HG03520 (cell line): ENCODE measurements around the gene C10orf90.

ENCODE experiments used
- ATAC-seq: cut with Tn5 transposase; IDR thresholded peaks from one replicate; pipeline ENCODE4 v1.9.1; 2021; ENCODE audit warnings: mild to moderate bottlenecking, moderate library complexity; ENCODE audit not compliant: unreplicated experiment

C10orf90 gene

GRCh38 chr10:126469692-126470091 is 200.8 kb downstream of the C10orf90 start:
- no peak for ATAC-seq

DNA sequence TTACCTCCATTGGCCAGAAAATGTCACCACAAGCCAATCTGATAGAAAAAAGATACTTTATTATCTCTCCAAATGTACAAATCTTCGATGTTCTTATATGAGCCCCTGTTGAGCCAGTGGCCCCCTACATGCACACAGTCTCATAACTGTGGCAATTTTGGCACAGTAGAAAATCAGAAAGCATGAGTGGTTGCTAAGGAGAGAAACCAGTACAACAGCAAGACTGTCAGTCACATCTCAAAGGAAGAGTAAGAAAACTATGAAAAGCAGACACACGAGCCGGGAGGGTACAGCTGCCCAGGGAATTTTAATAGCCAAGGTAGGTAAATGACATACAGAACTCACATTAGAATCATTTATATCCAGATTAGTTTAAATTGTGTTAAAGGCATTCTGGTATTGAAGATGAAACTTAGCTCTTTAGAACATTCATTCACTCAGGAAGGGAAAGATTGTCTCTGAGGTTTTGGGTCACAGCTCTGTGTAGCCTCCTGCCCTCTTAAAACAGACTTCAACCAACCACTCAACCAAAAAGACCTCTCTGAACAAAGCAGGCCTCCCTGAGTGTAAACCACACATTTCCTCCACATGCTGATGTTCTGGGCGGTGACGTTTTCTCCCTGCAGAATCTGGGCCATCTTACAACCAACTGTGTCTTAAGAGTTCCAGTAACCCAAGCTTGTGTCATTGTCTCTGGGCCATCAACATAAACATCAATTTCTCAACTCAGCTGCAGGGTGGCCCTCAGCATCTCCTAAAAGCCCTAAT is 201.4 kb downstream of the C10orf90 start:
- ATAC-seq: no peak

DNA sequence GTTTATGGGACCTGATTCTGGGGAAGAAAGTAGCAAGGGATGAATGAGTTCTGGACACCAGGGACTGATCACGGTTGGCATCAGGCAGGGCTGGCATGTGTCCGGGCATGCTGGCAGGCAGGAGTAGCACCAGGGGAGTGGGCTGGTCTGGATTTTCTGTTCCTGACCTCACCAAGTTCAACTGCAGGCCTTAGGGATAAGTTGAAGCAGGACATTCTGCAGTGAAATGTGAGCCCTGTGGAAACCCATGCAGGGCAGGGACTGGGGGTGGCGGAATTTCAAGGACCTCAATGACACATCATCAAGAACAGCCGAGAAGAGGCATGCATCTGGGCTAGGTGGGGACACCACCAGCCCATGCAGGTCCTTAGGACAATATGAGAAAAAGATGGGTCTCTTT is 202.0 kb downstream of the C10orf90 start:
- no peak for ATAC-seq

GRCh38 chr10:126465771-126466170 is 204.7 kb downstream of the C10orf90 start:
- no peak for ATAC-seq

DNA sequence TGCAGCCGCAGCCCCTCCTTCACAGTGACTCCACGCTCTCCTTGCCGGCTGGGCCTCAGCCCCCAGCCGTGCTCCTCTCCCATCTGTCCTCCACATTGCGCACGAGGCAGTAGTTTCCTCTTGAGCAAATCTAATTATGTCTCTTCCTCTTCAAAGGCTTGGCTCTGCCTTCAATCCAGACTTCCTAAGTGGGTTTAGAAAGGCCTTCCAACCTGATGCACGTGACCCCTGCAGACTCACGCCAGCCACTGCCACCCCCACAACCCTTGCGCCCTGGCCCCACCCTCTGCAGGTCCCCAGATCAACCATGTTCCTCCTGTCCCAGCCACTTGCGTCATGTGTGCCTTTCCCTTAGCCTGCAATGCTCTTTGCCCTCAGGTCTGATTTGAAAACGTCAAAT is 207.2 kb downstream of the C10orf90 start:
- no peak for ATAC-seq

GRCh38 chr10:126461289-126461940 is 209.1 kb downstream of the C10orf90 start:
- no peak for ATAC-seq

DNA sequence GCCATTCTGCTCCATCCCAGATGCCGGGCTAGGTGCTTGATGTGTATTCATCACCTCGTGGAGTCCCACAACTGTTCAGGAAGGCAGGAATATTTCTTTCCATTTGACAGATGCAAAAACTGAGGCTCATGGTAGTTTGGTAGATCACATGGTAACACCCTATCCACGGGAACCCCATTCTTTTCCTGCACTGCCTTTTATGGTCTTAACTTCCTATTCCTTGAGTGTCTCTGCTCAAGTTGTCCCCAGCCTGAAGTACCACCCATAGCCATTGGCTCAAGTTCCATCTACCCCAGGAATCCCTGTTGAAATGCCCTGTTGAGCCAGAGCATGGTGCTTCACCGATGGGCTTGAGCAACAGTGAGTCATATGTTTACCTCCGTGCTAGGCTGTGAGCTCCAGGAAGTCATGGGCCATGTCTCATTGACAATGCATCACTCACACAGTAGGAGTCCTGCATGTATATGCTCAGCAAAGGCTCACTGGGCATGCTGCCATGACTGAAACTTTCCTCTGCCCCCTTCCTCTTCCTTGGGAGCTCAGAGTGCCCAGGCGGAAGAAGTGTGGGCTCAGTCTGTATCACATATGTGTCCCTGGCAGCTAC is 210.5 kb downstream of the C10orf90 start:
- no peak for ATAC-seq

DNA sequence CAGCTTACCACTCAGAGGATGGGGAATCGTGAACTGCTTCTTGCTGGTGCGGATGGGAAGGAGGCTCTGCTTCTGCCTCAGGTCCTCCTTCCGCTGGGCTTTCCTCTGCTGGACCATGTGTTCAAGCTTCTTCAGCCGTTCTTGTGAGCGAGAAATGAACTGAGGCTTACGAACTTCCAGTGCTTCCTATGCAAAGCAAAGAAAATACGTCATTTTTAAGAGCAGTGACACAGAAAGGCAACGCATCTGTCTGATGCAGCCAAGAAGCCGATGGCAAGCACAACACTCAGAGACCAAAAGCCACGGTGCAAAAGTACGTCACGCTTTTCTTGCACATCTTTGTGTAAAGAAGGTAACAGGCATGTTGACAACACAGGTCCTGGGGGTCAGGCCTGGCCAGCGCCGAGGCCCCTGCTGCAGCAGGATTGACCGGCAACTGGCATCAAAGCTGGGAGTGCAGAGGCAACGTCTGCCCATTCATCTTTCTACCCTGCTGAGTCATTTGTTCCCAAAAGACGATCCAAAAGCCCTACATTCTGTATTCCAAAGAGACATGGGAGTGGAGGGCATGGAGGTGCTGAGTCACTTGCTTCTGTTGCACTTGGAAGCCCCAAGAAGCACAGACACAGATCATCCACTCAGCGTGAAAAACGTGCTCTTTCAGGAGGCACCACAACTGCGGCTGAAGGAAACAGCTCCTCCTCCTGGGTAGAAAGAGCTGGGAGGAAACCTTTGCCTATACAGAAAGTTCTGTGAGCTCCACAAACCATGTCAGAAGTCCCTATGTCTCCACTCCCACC is 211.3 kb downstream of the C10orf90 start:
- ATAC-seq: no peak

GRCh38 chr10:126458466-126458865 is 212.0 kb downstream of the C10orf90 start:
- ATAC-seq: no peak

DNA sequence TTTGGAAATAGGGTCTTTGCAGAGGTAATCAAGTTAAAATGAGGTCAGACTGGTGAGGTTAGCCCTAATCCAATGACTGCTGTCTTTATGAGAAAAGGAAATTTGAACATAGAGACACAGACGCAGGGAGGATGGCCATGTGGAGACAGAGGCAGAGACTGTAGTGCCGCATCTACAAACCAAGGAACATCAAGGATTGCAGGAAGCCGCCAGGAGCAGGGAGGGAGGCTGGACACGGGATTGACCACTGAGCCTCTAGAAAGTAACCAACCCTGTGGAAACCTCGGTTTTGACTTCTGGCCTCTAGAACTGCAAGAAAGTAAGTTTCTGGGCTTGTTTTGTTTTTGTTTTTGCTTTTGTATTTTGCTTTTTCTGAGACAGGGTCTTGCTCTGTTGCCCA is 213.9 kb downstream of the C10orf90 start:
- ATAC-seq: no peak

- no peak for ATAC-seq
Observed at GRCh38 chr10:126455766-126456405, 214.6 kb downstream of the C10orf90 start.

- no peak for ATAC-seq
Observed at GRCh38 chr10:126455036-126455765, 215.3 kb downstream of the C10orf90 start.

DNA sequence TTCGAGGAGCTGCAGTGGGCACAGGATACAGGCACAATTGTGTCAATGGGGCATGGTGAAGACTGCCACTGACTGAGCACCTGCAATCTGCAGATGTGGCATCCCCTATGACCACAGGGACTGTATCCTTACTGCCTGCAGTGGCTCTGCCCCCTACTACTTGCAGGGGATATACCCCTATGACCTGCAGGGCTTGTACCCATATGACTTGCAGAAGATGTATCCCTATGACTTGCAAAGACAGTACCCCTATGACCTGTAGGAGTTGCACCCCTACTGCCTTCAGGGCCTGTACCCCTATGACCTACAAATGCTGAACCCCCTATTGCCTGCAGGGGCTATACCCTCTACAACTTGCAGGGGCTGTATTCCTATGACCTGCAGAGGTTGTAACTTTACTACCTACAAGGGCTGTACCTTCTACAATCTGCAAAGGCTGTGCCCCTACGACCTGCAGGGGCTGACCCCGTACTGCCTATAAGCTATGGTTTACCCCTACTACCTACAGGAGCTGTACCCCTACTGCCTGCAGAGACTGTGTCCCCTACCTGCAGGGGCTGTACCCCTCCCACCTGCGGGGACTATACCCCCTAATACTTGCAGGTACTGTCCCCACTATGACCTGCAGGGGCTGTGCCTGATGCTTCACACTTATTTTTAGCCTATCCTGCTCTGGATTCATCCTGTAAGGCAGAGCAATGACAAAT is 216.3 kb downstream of the C10orf90 start:
- ATAC-seq: no peak

- no peak for ATAC-seq
Observed at GRCh38 chr10:126452245-126452644, 218.2 kb downstream of the C10orf90 start.

DNA sequence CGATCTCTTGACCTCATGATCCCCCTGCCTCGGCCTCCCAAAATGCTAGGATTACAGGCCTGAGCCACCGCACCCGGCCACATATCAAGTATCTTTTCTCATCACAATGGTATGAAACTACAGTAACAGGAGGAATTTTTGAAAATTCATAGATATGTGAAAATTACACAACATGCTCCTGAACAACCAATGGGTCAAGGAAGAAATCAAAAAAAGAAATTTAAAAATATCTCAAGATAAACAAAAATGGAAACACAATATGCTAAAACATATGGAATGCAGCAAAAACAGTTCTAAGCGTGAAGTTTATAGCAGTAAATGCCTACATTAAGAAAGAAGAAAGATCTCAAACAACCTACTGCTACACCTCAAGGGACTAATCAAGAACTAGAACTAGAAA is 222.4 kb downstream of the C10orf90 start:
- ATAC-seq: no peak

DNA sequence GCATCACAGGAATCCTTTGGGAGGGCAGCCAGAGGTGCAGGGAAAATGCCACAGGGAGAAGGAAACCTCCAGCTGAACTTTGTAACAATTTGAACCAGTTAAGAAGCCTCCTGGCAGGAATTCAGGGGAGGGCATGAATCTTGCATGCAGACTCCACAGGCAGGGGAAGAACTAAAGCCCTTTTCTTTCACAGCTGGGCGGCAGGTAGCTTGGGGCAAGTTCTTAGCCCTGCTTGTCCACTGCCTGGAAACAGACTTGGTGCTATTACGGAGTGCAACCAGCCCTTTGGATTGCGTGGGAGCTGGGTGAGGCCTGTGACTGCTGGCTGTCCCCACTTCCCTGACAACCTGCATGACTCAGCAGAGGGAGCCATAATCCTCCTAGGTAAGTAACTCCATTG is 230.6 kb downstream of the C10orf90 start:
- ATAC-seq: no peak

GRCh38 chr10:126438407-126438783 is 232.1 kb downstream of the C10orf90 start:
- ATAC-seq: no peak

DNA sequence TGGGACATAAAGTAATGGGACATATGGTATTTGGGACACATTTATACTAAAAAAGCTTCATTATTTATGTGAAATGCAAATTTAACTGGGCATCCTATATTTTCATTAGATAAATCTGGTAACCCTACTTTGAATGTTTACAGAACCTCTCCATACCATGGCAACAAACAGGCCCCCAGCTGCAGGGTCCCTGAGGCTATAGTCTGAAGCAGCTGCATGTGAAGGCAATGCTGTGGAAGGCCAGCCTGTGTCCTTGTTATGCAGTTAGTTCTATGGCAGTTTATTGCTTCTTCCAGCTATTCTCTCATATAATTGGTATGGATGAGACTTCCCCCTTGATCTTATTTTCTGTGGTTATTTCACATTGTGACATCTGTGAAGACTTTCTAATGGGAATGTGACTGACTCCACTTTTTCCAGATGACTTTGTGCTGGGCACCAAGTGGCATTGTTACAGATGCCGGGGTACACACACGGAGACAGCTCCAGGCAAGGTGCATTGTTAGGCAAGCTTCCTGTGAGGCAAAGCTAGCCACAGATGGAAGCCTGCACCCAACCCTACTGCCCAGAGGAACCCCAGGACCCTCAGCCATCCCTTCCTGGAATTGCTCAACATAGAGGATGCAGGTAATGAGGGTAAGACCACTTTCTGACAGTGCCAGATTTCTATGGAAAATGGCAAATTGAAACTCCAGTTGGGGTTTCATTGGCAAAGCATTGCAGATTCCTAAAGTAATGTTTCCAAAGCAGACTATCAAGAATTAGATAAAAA is 232.7 kb downstream of the C10orf90 start:
- ATAC-seq: no peak

DNA sequence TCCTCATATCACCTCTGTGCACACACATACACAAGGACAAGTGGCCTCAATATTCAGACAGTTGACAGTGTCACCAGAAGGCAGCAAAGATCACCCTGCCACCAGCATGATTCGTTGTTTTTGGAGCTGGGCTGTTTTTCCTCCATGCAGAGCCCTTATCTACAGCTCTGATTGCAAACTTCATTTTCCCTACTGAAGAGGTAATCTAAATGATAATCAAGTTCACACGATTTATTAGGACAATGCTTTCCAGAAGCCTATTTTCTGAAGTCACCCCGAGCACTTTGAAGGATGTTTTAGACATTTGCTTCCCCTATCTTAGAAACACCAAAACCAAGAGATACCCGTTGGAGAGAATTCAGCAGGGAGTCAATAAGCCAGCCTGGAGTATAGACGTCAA is 236.3 kb downstream of the C10orf90 start:
- no peak for ATAC-seq
